NCI-H128 (cell line): ENCODE data around the gene ECE1.

ENCODE experiments used
- DNase-seq: peaks from one replicate; lab custom pipeline; 2025; ENCODE audit not compliant: unreplicated experiment; lab: John Stamatoyannopoulos, UW

ECE1 gene

GRCh38 chr1:21269461-21270085 is 20.7 kb downstream of the ECE1 start:
- DNase-seq: no peak

GRCh38 chr1:21268281-21269239 is 21.7 kb downstream of the ECE1 start:
- no peak for DNase-seq

- DNase-seq: no peak
These were observed 22.8 kb downstream of the ECE1 start for GRCh38 chr1:21267191-21268077.

- no peak for DNase-seq
These were observed 24.0 kb downstream of the ECE1 start for GRCh38 chr1:21266119-21266774.

GRCh38 chr1:21265644-21266043 is 24.6 kb downstream of the ECE1 start:
- DNase-seq: no peak

DNA sequence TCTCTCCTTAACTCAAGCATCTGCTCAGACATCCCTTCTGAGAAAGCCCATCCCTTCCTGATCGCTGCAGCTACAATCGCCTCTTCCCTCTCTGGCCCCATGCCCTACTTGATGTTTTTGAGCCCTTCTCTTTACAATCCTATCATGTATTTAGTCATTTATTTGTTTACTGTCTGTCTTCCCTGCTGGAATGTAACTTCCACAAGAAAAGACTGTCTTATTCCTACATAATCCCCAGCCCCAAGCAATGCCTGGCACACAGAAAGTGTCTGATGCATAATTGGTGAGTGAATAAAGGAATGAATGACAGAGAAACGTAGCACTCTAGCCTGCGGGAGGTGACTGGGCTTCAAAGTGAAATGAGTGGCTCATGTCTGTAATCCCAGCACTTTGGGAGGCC is 25.4 kb downstream of the ECE1 start:
- no peak for DNase-seq

- no peak for DNase-seq
These were observed 26.5 kb downstream of the ECE1 start for GRCh38 chr1:21263653-21264225.

DNA sequence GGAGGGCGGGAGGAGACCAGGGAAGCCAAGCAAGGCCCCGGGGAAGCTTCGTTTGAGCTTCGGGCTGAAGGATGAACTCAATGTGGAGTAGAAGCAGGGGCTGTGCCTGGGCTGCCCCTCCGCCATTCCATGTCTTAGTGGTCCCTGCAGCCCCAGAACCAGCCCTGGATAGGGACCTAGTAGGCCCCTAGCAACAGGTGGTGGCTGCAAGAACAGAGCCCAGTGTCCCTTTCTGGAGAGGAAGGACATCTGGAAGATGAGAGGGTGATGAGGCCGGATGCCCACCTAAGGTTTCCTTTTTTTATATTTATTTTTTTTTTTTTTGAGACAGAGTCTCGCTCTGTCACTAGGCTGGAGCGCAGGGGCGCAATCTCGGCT is 27.2 kb downstream of the ECE1 start:
- DNase-seq: no peak

DNA sequence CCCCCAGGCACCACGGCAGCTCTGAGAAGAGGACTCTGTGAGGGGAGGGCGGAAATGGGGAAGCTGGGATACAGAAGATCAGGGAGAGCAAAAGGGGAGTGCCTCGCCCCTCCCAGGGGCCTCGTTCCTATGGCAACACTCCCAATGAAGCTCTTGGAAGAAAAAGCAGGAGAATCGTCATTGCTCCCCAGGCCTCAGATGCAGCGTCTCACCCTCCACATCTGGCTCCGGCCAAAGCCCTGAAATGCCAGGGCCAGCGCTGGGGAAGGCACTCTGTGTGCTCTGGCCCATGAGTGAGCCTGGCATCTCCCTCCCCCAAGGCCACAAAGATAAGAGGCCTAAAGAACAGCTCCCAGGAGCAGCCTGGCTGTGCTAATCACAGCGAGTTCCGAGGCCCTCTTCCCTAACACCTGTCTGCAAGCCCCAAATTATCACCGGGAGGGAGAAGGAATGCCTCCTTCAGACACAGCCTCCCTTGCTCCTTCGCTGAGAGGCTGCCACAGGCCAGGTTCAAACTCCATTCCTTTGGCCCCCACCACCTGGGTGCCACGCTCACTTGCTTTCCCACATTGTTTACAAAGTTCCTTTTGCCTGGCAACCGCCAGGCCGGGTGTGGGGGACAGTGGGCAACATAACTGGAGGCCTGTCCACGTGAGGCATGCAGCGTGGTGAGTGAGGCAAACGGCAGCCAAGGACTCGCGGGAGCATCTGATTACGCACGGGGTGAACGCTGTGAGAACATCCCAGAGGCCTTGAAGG is 27.8 kb downstream of the ECE1 start:
- peak; percentile 8 for DNase-seq

DNA sequence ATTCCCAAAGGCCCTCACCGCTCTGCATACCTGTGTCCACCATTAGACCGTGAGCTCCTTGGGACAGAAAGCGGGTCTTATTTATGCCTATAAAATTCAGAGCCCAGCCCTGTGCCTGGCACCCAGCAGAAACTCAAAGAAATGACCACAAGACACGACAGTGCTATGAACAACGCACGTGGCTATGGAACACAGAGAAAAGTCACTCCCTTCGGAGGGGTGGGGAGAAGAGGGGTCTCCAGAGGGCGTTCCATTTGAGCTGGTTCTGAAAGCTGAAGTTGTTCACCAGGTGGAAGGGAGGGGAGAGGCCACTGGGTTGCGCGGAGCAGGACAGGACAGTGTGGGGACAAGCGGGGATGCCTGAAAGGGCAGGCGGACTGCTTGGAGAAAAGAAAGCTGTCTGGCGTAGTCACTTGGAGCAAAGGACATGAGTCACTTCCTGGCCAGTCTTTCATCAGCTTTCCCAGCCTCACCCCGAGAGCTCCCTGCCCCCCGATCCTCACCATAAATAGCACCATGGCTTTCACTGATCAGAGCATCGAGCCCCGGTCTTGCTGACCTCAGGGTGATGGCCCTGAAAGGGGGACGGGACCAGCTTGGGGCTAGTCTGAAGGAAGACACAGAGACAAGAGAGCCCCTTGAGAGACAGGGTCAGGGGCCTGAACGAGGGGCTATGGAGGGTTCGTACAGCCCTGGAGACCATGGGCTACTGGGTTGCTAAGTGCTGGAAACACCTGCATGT is 28.5 kb downstream of the ECE1 start:
- DNase-seq: no peak

GRCh38 chr1:21260405-21261125 is 29.7 kb downstream of the ECE1 start:
- DNase-seq: no peak

DNA sequence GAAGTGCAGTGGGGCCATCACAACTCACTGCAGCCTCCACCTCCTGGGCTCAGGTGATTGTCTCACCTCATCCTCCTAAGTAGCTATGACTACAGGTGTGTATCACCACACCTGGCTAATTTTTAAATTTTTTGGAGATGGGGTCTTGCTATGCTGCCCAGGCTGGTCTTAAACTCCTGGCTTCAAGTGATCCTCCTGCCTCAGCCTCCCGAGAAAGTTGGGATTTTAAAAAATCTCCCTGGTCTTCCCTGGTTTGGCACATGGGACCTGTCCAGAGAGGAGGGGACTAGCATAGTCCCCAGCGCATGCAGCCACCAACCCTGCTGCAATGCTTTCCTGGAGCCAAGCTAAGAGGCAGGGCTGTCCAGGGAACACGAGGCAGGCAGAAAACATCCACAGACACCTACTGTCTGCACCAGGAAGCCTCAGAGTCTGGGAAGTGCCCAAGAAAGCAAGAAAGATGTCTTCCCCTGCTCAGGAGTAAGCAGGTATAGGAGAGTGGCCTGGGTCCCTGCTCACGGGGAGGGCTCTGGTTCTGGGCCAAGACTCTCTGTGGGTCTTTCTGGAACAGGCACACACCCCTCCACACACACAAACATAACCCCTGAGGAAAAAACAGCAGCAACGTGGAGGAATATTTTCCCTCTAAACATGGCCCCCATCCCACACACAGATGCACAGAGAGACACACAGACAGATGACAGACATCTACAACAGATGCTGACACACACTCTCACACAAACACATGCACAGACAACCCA is 30.8 kb downstream of the ECE1 start:
- DNase-seq: no peak

- no peak for DNase-seq
These were observed 31.7 kb downstream of the ECE1 start for GRCh38 chr1:21258331-21259134.

- DNase-seq: no peak
These were observed 32.7 kb downstream of the ECE1 start for GRCh38 chr1:21257431-21258135.

- no peak for DNase-seq
These were observed 33.5 kb downstream of the ECE1 start for GRCh38 chr1:21256776-21257175.

DNA sequence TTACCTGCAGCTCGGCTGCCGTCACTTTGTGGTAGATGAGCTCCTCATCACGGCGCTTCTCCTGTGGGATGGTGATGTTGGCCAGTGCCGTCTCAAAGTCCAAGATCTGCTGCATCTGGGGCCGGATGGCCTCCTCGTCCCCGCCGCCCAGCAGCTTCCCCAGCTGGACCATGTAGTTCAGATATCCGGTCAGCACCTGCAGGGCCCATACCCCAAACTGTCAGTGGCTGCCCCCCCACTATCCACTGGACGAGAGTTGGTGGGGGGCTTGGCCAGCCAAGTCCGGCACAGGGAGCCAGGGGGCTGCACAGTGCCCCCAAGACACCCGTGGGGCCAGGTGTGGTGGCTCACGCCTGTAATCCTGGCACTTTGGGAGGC is 34.3 kb downstream of the ECE1 start:
- DNase-seq: no peak
